NCI-H1092 (cell line): ENCODE measurements around the gene SLC39A7.

Experiments
- DNase-seq: peaks from one replicate; lab custom pipeline; 2025; lab: John Stamatoyannopoulos, UW

Gene SLC39A7

GRCh38 chr6:33170176-33171015 is 30.3 kb upstream of the SLC39A7 start:
- DNase-seq, result no peak

- no peak for DNase-seq
Measured at GRCh38 chr6:33171016-33171879, 29.4 kb upstream of the SLC39A7 start.

- DNase-seq, result no peak
Measured at GRCh38 chr6:33171880-33172687, 28.6 kb upstream of the SLC39A7 start.

GRCh38 chr6:33172688-33173534 is 27.8 kb upstream of the SLC39A7 start:
- no peak for DNase-seq

GRCh38 chr6:33173535-33174180 is 27.0 kb upstream of the SLC39A7 start:
- no peak for DNase-seq

- no peak for DNase-seq
Measured at GRCh38 chr6:33174784-33175183, 25.9 kb upstream of the SLC39A7 start.

- no peak for DNase-seq
Measured at GRCh38 chr6:33175436-33176069, 25.1 kb upstream of the SLC39A7 start.

- DNase-seq, result no peak
Measured at GRCh38 chr6:33176906-33177305, 23.8 kb upstream of the SLC39A7 start.

GRCh38 chr6:33177552-33178446 is 22.9 kb upstream of the SLC39A7 start:
- DNase-seq, result no peak

GRCh38 chr6:33178755-33179475 is 21.8 kb upstream of the SLC39A7 start:
- no peak for DNase-seq

GRCh38 chr6:33181141-33181540 is 19.5 kb upstream of the SLC39A7 start:
- no peak for DNase-seq

- no peak for DNase-seq
Measured at GRCh38 chr6:33183071-33183683, 17.5 kb upstream of the SLC39A7 start.

- DNase-seq, result no peak
Measured at GRCh38 chr6:33185190-33185589, 15.5 kb upstream of the SLC39A7 start.

GRCh38 chr6:33185654-33186187 is 14.9 kb upstream of the SLC39A7 start:
- DNase-seq, result no peak

GRCh38 chr6:33187809-33188208 is 12.9 kb upstream of the SLC39A7 start:
- no peak for DNase-seq

- no peak for DNase-seq
Measured at GRCh38 chr6:33189164-33189563, 11.5 kb upstream of the SLC39A7 start.

- DNase-seq, result no peak
Measured at GRCh38 chr6:33189625-33190448, 10.8 kb upstream of the SLC39A7 start.
